Measurements from ENCODE around the gene ATP8B1.

Gene ATP8B1

DNA sequence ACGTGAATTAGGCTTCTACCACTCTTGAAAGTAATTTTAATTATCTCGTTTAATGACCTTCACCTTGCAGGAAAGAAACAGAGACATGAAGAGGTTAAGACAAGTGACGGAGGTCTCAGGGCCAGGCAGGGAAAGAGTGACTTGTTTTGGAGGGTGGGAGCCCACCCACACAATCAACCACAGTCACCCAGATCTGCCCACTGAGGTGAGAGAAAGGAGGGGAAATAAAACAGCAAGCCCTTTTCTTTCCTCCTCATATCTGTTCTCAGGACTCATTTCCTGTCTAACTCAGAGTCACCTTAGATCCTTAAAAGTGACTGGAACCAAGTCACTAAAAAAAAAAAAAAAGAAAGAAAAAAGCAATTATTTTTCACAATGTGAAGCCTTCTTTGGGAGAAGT lies 26.8 kb downstream of the ATP8B1 start:
- TF ChIP-seq ZNF274 (IDR thresholded peaks at IDR 0.05; ENCODE audit: low read depth, low read length), result no peak
- no peak overlapping the region for H3K4me3 ChIP-seq (ENCODE audit: low read length)

DNA sequence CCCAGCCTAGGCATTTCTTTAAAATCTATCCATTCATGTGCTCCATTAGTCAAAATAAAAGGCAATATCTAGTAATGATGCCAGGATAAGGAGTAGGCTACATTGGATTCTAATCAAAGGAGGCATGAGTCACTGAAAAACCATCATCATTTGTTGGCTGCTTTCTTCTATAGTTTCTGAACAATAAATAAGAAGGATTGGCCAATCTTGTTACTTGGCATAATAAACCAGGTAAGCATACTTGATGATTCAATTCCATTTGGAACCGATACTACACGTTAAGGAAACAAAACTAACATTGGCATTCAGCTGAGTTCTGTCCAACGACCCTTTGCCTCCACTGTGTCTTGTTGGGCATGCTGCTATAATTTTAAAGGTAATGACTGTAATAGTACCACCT lies 27.2 kb downstream of the ATP8B1 start:
- TF ChIP-seq ZNF274 (IDR thresholded peaks at IDR 0.05; ENCODE audit: low read depth, low read length), result no peak
- H3K4me3 ChIP-seq (ENCODE audit: low read length), result no peak overlapping the region

DNA sequence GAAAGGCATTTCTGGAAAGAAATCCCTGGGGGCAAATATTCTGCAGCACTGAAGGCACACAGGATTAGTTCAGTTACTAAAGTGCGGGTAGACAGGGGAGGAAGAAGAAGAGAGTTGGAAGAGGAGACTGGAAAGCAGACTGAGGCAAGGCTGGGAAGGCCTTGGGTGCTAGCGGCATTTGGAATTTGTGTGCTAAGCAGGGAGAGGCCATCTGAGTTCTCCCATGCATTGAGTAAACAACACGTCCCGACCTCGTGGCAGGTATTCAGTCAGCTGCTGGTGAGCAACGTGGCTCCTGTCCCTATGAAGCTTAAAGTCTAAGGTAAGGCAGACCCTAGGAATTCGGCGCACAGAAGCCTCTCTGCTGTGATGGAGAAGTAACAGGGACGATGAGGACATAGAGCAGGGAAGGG lies 30.7 kb downstream of the ATP8B1 start:
- TF ChIP-seq ZNF274 (IDR thresholded peaks at IDR 0.05; ENCODE audit: low read depth, low read length), result no peak
- no peak overlapping the region for H3K4me3 ChIP-seq (ENCODE audit: low read length)

DNA sequence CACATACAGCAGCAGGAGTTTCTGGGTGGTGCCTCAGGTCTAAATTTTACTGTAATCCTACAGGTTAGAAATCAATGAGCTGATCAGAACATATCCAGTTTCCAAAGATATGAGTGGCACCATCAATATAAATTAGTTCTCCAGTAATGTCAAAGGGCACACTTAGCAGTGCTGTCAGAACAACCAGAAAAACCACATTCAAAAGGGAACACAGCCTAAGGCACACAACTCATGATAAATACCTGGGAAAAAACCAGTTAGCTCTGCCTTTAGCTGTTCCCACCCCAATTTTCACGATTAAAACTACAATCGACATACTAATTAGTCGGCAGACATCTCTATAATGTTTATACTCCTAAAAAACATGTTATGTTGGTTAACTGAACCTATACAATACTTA lies 31.5 kb downstream of the ATP8B1 start:
- TF ChIP-seq ZNF274 (IDR thresholded peaks at IDR 0.05; ENCODE audit: low read depth, low read length), result no peak
- H3K4me3 ChIP-seq (ENCODE audit: low read length), result no peak overlapping the region

DNA sequence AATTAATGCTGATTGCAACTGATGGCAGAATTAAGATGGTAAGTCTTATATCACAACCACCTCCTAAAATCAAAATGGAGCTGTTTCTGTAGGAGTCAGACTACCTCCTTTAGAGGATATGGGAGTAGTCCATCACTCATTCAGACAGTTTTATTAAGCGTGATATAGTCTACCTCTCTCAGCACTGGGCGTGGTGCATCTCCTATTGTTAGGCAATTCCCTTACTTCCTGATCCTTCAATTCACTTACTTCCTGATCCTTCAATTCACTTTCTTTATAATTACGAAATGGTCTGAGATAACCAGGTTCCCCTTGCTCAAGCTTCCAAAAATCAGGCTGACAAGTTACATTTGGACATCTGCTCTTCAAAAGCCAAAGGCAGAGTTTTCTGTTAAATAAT lies 31.9 kb downstream of the ATP8B1 start:
- H3K4me3 ChIP-seq (ENCODE audit: low read length), result no peak overlapping the region

GRCh38 chr18:57768537-57769326 lies 34.4 kb downstream of the ATP8B1 start:
- H3K4me3 ChIP-seq (ENCODE audit: low read length), result no peak overlapping the region

More for the DNA sequence above, 31.9 kb downstream of the ATP8B1 start:
- TF ChIP-seq ZNF274 (IDR thresholded peaks at IDR 0.05; ENCODE audit: low read depth, low read length), result no peak

DNA sequence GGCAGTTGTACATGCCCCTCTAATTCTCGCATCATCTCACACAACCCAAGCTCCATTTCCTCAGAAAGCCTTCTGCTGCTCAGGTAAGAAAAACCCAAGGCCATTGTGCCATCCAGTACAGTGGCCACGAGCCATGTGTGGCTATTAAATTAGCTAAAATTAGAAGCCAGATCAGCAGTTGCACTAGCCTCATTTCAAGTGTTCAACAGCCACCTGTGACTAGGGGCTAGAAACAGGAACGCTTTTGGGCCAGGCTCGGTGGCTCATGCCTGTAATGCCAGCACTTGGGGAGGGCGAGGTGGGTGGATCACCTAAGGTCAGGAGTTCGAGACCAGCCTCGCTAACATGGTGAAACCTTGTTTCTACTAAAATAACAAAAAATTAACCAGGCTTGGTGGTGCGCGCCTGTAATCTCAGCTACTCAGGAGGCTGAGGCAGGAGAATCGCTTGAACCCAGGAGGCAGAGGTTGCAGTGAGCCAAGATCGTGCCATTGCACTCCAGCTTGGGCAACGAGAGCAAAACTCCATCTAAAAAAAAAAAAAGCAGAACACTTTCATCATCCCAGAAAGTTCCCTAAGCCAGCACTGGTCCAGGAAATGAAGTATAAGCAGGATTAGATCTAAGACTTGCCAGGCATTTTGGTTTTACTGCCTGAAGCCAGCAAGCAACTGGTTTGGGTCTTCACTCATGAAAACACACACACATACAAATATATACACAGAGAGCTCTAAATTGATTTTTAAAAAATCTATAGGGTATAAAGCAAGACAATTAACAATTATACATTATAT lies 35.7 kb downstream of the ATP8B1 start:
- no peak for TF ChIP-seq ZNF274 (IDR thresholded peaks at IDR 0.05; ENCODE audit: low read depth, low read length)
- H3K4me3 ChIP-seq (ENCODE audit: low read length), result no peak overlapping the region

More at GRCh38 chr18:57768537-57769326, 34.4 kb downstream of the ATP8B1 start:
- TF ChIP-seq ZNF274 (IDR thresholded peaks at IDR 0.05; ENCODE audit: low read depth, low read length), result no peak

- H3K4me3 ChIP-seq (ENCODE audit: low read length), result no peak overlapping the region
- TF ChIP-seq ZNF274 (IDR thresholded peaks at IDR 0.05; ENCODE audit: low read depth, low read length), result no peak
Observed at GRCh38 chr18:57764995-57765394, 38.1 kb downstream of the ATP8B1 start.

DNA sequence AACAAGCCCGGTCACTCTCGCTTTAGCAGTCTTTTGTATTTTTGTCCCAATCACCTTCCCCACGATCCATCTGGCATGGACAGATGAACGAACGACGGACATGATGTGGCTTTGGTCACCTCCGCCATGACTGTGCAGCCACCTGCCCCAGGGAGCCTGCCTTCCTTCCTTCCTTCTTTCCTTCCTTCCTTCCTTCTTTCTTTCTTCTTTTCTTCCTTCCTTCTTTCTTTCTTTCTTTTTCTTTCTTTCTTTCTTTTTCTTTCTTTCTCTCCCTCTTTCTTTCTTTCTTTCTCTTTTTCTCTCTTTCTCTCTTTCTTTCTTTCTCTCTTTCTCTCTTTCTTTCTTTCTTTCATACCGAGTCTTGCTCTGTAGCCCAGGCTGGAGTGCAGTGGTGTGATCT lies 39.0 kb downstream of the ATP8B1 start:
- TF ChIP-seq ZNF274 (IDR thresholded peaks at IDR 0.05; ENCODE audit: low read depth, low read length), result no peak
- H3K4me3 ChIP-seq (ENCODE audit: low read length), result no peak overlapping the region

- no peak overlapping the region for H3K4me3 ChIP-seq (ENCODE audit: low read length)
- TF ChIP-seq ZNF274 (IDR thresholded peaks at IDR 0.05; ENCODE audit: low read depth, low read length), result no peak
Observed at GRCh38 chr18:57762686-57763085, 40.4 kb downstream of the ATP8B1 start.

DNA sequence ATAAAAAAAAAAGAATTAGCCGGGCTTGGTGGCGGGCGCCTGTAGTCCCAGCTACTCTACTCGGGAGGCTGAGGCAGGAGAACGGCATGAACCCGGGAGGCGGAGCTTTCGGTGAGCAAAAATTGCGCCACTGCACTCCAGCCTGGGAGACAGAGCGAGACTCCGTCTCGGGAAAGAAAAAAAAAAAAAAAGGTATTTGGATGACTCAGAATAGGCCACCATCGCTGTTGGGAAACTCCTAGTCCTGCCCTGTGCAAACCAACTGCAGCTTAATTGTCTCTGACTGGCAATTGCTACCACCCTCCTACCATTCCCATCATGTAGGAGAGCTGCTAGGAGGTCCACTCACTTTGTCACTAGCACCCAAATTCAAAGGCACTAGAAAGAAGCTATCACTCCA lies 43.5 kb downstream of the ATP8B1 start:
- no peak overlapping the region for H3K4me3 ChIP-seq (ENCODE audit: low read length)
- TF ChIP-seq ZNF274 (IDR thresholded peaks at IDR 0.05; ENCODE audit: low read depth, low read length), result no peak

GRCh38 chr18:57755473-57756067 lies 47.5 kb downstream of the ATP8B1 start:
- TF ChIP-seq ZNF274 (IDR thresholded peaks at IDR 0.05; ENCODE audit: low read depth, low read length), result no peak
- H3K4me3 ChIP-seq (ENCODE audit: low read length), result no peak overlapping the region

DNA sequence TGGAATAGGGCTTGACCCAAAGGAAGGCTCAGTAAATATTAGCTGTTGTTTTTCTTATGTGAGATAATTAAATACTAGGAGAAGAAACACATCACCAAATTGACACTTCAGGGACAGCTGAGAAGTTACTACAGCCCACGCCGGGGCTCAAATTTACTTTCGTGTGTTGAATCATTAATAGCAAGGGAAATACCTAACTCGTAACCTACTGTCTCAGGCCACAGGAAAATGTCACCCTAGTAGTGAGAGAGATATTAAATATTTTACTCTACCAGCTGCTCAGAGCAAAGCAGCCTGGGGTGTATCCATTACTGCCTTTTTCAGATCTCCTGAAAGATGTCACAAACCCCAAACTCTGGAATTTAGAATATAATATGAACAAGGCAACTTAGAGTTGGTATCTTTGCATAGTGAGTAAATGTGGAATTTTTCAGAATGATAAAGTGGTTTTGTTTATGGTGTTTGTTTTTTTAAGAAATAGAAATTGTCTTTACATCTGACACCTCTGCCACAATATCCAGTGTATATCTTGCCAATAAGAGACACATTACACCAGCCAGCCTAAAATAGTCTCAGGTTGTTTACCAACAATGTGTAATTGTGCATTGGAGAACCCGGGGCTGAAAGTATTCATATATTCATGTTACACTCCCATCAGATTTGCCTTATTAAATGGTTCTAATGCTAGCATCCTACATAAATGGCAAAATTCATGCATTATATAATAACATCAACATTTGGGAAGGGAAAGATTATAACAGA lies 48.4 kb downstream of the ATP8B1 start:
- no peak for TF ChIP-seq ZNF274 (IDR thresholded peaks at IDR 0.05; ENCODE audit: low read depth, low read length)
- no peak overlapping the region for H3K4me3 ChIP-seq (ENCODE audit: low read length)

DNA sequence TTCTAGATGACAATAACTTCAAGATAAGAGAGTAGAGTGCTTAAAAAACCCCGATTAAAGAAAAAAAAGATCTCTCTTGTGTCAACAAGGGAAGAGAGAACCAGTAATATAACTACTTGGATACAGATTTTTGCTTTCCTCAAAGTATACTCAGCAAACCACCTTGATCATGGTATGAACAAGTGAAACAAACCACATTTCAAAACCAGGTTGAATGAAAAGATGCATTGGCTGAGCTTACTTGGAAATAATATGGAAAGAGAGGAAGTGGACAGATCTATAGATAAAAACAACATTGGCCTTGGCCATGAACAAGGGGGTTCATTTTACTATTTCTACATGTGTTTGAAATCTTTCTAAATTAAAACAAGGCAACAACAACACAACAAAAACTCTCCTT lies 50.1 kb downstream of the ATP8B1 start:
- TF ChIP-seq ZNF274 (IDR thresholded peaks at IDR 0.05; ENCODE audit: low read depth, low read length), result no peak
- no peak overlapping the region for H3K4me3 ChIP-seq (ENCODE audit: low read length)

All from GM08714 (cell line).